Measurements from ENCODE around the gene CARMIL1. TPM values are rescaled to one million over a fixed set of nuclear protein-coding genes. Genes with fewer than 3 reads are reported as not detected.

The CARMIL1 gene
- 15.2 TPM for polyA plus RNA-seq (2013, experiment 1 of 4)
- polyA plus RNA-seq (2013, experiment 2 of 4): 22.6 TPM
- 11.2 TPM for polyA plus RNA-seq (2013, experiment 3 of 4)
- 14.7 TPM for polyA plus RNA-seq (2013, experiment 4 of 4)

DNA sequence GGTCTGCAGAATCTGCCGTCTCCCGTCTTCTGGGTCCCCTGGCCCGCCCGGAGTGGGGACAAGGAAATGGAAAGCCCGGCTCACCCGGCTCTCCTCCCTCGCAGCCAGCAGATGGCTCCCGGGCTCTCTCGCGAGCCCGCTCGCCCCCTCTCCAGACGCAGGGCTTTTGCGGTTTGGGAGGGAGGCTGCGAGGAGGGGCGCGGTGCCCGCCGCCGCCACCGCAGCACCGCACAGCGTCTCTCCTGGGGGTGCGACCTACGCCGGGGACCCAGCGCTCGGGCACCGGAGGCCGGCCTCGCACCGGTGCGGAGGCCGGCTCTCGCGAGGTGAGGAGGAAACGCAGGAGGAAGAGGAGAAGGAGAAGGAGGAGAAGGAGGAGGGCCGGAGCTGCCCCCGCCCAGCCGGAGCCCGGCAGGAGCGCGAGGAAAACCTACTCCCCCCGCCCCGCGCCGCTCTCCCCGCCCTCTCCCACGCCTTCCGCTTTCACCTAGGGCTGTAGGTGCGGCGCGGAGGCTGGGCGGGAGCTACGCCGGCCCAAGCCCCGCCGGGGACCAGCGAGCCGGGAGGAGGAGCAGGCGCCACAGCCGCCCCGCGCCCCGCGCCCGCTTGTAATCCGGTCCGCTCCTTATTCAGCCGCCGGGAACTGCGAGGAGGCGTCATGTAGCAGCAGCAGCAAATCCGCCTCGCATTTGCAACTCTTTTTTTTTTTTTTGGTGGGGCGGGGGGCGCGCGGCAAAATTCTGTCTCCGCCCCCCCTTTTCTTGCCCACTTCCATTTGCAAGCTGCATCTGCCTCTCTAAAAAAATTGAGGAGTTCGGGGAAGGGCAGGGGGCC, at the start of gene CARMIL1:
CARMIL1 (plus strand) TSS at position 461 of the 834 bp plus-strand sequence. CDS start 422 bp downstream, outside the sequence.
- WGBS, 2 experiments: 0% methylated on average over 81 of the region's 81 CpGs
- Histone ChIP-seq H3K4me3 (ENCODE audit: insufficient read depth, low read depth, low read length) (peak within 1 kb of the TSS; percentile 79), H3K36me3 (ENCODE audit: control insufficient read depth, insufficient read depth, low read length) (no peaks in the 10 kb centered on the region), H3K27ac (ENCODE audit: insufficient read depth, low read depth, low read length, poor library complexity, severe bottlenecking) (peak within 1 kb of the TSS; percentile 51), H3K4me1 (ENCODE audit: control insufficient read depth, insufficient read depth, low read length) (peaks cover 8% of the 10 kb centered on the region), H3K27me3 (ENCODE audit: control insufficient read depth, insufficient read depth, low read length, poor library complexity, severe bottlenecking) (peaks cover 8% of the 10 kb centered on the region), H3K9me3 (ENCODE audit: control insufficient read depth, low read length) (no peaks in the 10 kb centered on the region)

DNA sequence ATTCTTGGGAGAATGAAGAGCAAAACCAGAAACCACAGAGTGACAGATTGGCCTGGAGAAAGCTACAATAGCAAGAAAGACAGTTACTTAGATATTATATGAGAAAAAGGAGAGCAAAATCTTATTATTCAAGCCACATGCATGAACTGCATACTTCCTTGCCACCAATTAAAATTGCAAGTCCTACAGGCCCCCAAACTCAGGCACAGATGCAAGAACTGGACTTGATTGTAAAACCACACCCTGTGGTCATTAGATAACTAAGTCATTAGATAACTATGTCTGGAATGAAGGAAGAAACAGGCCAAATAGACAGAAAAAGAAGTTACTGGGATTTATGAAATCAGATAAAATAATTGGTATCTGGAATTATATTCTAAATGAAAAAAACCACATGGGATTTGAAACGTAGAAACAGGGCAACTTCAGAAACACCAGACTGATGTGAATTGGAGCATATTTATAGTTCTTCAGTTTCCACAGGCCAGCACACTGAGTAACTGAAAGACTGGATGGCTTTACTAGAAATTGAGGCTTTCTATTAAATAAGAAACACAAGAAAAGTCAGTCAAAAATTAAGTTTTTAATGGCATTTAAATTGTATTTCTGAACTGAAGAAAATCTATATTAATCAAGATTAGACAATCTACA, 49.4 kb upstream of the CARMIL1 start:
- Histone ChIP-seq H3K27ac (ENCODE audit: insufficient read depth, low read depth, low read length, poor library complexity, severe bottlenecking) (no peak overlapping the region), H3K4me1 (ENCODE audit: control insufficient read depth, insufficient read depth, low read length) (no peaks in the 10 kb centered on the region), H3K4me3 (ENCODE audit: insufficient read depth, low read depth, low read length) (no peak overlapping the region), H3K27me3 (ENCODE audit: control insufficient read depth, insufficient read depth, low read length, poor library complexity, severe bottlenecking) (no peaks in the 10 kb centered on the region), H3K36me3 (ENCODE audit: control insufficient read depth, insufficient read depth, low read length) (no peaks in the 10 kb centered on the region), H3K9me3 (ENCODE audit: control insufficient read depth, low read length) (no peaks in the 10 kb centered on the region)
- 88 to 100% methylated on average over 1 of the region's 1 CpG for WGBS, 2 experiments

DNA sequence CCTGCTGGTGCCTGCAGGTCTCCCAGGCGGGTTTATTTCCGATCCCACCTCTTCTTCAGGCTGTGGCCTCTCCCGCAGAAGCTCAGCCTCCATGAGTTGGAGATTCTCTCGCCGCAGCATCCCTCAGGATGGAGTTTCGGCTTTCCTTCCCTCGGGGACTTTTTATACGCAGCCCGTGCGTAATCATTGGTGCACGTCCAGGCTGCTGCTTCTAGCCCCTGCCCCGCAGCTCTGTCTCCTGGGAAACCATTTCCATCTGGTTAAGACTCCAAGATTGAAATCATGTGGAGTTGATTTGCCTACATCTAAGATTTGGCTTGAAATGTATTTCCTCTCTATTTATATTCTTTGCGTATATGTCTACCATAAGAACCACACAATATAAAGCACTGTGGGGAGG, 46.7 kb upstream of the CARMIL1 start:
- H3K4me1 ChIP-seq (ENCODE audit: control insufficient read depth, insufficient read depth, low read length): no peaks in the 10 kb centered on the region
- no peak overlapping the region for H3K4me3 ChIP-seq (ENCODE audit: insufficient read depth, low read depth, low read length)
- 93% methylated on average over 12 of the region's 13 CpGs for WGBS, 2 experiments

DNA sequence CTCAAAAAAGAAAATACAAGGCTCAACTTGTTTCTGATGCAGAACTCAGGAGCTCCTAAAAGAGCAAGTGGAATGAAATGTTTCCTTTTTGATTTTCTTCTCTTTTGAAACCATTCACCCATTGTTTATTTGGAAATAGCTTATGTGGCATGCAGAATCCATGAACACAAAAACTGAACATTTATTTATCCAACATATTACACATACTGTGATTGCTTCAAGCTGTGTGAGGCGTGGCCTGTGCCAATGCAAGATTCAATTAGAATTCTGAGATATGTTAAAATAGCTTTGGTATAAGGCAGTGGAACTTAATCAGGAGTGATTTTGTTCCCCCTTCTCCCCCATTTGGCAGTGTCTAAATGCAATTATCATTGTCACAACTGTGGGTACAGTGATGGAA, 45.9 kb upstream of the CARMIL1 start:
- H3K4me3 ChIP-seq (ENCODE audit: insufficient read depth, low read depth, low read length): no peak overlapping the region
- no peaks in the 10 kb centered on the region for H3K36me3 ChIP-seq (ENCODE audit: control insufficient read depth, insufficient read depth, low read length)
- H3K9me3 ChIP-seq (ENCODE audit: control insufficient read depth, low read length): no peaks in the 10 kb centered on the region
- no peaks in the 10 kb centered on the region for H3K27me3 ChIP-seq (ENCODE audit: control insufficient read depth, insufficient read depth, low read length, poor library complexity, severe bottlenecking)
- H3K4me1 ChIP-seq (ENCODE audit: control insufficient read depth, insufficient read depth, low read length): no peaks in the 10 kb centered on the region
- H3K27ac ChIP-seq (ENCODE audit: insufficient read depth, low read depth, low read length, poor library complexity, severe bottlenecking): no peak overlapping the region
- WGBS, 2 experiments: 100% methylated on average over 1 of the region's 1 CpG

More for the DNA sequence above, 46.7 kb upstream of the CARMIL1 start:
- no peak overlapping the region for H3K27ac ChIP-seq (ENCODE audit: insufficient read depth, low read depth, low read length, poor library complexity, severe bottlenecking)
- H3K9me3 ChIP-seq (ENCODE audit: control insufficient read depth, low read length): no peaks in the 10 kb centered on the region
- no peaks in the 10 kb centered on the region for H3K27me3 ChIP-seq (ENCODE audit: control insufficient read depth, insufficient read depth, low read length, poor library complexity, severe bottlenecking)
- no peaks in the 10 kb centered on the region for H3K36me3 ChIP-seq (ENCODE audit: control insufficient read depth, insufficient read depth, low read length)

DNA sequence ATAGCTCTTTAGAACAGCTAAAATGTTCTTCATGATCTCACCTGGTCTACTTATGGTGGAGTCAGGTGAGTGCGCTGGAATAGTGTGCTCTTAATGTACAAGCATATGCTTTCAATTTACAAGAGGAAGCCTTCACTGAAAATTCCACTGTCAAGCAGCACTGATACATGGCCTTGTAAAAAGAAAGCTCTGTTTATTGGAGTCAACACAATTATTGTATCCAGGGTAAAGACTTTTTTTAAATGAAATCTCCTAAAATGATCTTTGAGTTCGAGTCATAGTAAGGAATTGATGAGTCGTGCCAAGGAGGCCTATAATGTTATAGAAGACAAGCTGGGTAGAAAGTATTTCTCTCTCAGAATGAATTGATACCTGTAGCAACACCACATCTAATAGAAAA, 41.6 kb upstream of the CARMIL1 start:
- H3K9me3 ChIP-seq (ENCODE audit: control insufficient read depth, low read length): no peaks in the 10 kb centered on the region
- no peaks in the 10 kb centered on the region for H3K36me3 ChIP-seq (ENCODE audit: control insufficient read depth, insufficient read depth, low read length)
- H3K4me3 ChIP-seq (ENCODE audit: insufficient read depth, low read depth, low read length): no peak overlapping the region
- 94 to 97% methylated on average over 2 to 3 of the region's 3 CpGs for WGBS, 2 experiments
- no peaks in the 10 kb centered on the region for H3K27me3 ChIP-seq (ENCODE audit: control insufficient read depth, insufficient read depth, low read length, poor library complexity, severe bottlenecking)
- H3K4me1 ChIP-seq (ENCODE audit: control insufficient read depth, insufficient read depth, low read length): no peaks in the 10 kb centered on the region
- H3K27ac ChIP-seq (ENCODE audit: insufficient read depth, low read depth, low read length, poor library complexity, severe bottlenecking): no peak overlapping the region

DNA sequence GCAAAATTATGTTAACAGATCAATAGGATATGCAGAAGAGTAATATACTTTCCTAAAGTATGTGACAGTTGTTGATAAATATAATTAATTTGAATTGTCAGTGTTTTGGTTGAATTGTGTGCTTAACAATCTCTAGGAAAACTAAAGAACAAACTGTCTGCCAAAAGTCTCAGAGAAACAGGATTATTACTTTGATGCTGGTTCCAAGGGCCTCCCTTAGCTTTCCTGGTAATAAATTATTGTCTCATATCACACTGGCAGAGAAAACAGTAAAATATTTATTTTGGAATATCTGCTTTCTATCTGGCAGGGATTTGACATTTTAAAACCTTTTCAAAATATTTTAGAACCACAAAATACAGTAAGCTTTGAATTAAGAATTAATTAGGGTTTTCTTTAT, 40.1 kb upstream of the CARMIL1 start:
- H3K9me3 ChIP-seq (ENCODE audit: control insufficient read depth, low read length): no peaks in the 10 kb centered on the region
- H3K27me3 ChIP-seq (ENCODE audit: control insufficient read depth, insufficient read depth, low read length, poor library complexity, severe bottlenecking): no peaks in the 10 kb centered on the region
- H3K27ac ChIP-seq (ENCODE audit: insufficient read depth, low read depth, low read length, poor library complexity, severe bottlenecking): no peak overlapping the region
- no peak overlapping the region for H3K4me3 ChIP-seq (ENCODE audit: insufficient read depth, low read depth, low read length)
- no peaks in the 10 kb centered on the region for H3K36me3 ChIP-seq (ENCODE audit: control insufficient read depth, insufficient read depth, low read length)
- H3K4me1 ChIP-seq (ENCODE audit: control insufficient read depth, insufficient read depth, low read length): no peaks in the 10 kb centered on the region

DNA sequence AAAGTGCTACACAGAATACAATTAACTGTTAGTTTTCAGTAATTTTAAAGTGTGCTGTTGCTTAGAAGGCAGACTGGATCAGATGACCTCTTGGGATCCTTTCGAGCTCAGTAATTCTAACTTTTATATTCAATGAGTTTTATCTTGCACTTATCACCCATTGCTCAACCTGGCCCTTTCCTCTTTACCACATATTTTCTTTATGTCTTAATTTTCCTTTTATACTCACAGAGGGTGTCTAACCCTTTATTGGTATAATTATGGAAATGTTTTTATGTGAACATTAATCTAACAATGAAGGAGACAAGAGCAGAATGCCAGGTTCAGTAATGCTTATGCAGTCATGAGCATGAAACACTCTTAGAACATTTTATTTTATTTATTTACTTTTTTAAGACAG, 39.7 kb upstream of the CARMIL1 start:
- H3K9me3 ChIP-seq (ENCODE audit: control insufficient read depth, low read length): no peaks in the 10 kb centered on the region
- no peaks in the 10 kb centered on the region for H3K4me1 ChIP-seq (ENCODE audit: control insufficient read depth, insufficient read depth, low read length)
- no peak overlapping the region for H3K4me3 ChIP-seq (ENCODE audit: insufficient read depth, low read depth, low read length)
- 91% methylated on average over 1 of the region's 1 CpG for WGBS, 2 experiments
- no peaks in the 10 kb centered on the region for H3K27me3 ChIP-seq (ENCODE audit: control insufficient read depth, insufficient read depth, low read length, poor library complexity, severe bottlenecking)
- no peak overlapping the region for H3K27ac ChIP-seq (ENCODE audit: insufficient read depth, low read depth, low read length, poor library complexity, severe bottlenecking)
- no peaks in the 10 kb centered on the region for H3K36me3 ChIP-seq (ENCODE audit: control insufficient read depth, insufficient read depth, low read length)

DNA sequence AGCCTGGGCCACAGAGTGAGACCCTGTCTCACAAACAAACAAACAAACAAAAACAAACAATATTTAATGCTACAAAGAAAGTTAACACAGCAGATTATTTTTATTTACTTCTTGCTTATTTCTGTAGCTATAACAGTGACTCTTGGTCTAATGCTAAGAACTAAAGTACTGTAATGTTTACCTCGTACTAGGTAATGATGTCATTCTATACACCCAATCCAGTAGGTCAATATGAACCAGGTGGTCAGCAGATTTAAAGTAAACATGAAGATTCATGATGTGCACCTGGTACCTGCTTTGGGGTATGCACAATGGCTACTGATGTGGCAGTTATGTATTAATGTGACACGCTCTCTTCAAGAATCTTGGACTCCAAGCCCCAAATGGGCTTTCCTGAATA, 36.6 kb upstream of the CARMIL1 start:
- Histone ChIP-seq H3K4me3 (ENCODE audit: insufficient read depth, low read depth, low read length) (no peak overlapping the region), H3K36me3 (ENCODE audit: control insufficient read depth, insufficient read depth, low read length) (no peaks in the 10 kb centered on the region), H3K27ac (ENCODE audit: insufficient read depth, low read depth, low read length, poor library complexity, severe bottlenecking) (no peak overlapping the region), H3K9me3 (ENCODE audit: control insufficient read depth, low read length) (no peaks in the 10 kb centered on the region), H3K27me3 (ENCODE audit: control insufficient read depth, insufficient read depth, low read length, poor library complexity, severe bottlenecking) (no peaks in the 10 kb centered on the region), H3K4me1 (ENCODE audit: control insufficient read depth, insufficient read depth, low read length) (no peaks in the 10 kb centered on the region)
- 96 to 97% methylated on average over 1 to 2 of the region's 2 CpGs for WGBS, 2 experiments

DNA sequence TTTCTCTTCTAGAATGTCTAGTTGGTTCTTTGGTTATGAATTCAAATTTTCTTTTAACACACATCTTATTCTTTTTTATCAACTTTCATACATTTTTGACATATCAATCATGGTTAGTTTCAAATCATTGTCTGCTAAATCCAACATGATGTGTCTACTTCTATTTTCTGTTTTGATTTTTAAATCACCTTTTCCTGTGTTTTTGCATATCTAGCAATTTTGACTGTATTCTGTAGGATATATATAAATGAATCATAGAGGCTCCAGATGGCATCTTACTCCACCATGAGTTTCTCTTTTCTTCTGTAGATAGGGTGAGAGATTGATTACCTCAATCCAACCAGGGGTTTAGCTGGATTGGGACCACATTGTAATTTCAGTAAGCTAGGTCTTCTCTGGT, 34.3 kb upstream of the CARMIL1 start:
- no peak overlapping the region for H3K27ac ChIP-seq (ENCODE audit: insufficient read depth, low read depth, low read length, poor library complexity, severe bottlenecking)
- H3K4me3 ChIP-seq (ENCODE audit: insufficient read depth, low read depth, low read length): no peak overlapping the region
- H3K4me1 ChIP-seq (ENCODE audit: control insufficient read depth, insufficient read depth, low read length): no peaks in the 10 kb centered on the region
- H3K36me3 ChIP-seq (ENCODE audit: control insufficient read depth, insufficient read depth, low read length): no peaks in the 10 kb centered on the region
- H3K9me3 ChIP-seq (ENCODE audit: control insufficient read depth, low read length): no peaks in the 10 kb centered on the region
- H3K27me3 ChIP-seq (ENCODE audit: control insufficient read depth, insufficient read depth, low read length, poor library complexity, severe bottlenecking): no peaks in the 10 kb centered on the region

DNA sequence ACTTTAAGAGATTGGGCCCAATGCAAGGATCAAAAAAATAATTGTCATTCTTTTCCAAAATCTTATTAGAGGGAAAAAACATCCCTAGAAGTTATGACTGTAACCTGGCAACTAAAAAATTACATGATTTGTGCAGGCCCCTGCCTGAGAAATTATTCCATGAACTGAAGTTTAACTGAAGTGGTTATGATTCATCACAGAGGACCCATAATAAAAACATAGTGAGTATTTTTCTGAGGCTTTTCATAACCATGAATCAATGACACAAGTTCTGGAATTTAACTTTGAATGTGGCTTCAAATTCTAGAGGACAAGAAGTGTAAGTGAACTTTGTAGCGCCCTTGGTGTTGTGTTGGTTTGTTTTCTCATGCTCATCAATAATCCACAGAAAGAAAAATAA, 31.1 kb upstream of the CARMIL1 start:
- Histone ChIP-seq H3K9me3 (ENCODE audit: control insufficient read depth, low read length) (no peaks in the 10 kb centered on the region), H3K4me1 (ENCODE audit: control insufficient read depth, insufficient read depth, low read length) (no peaks in the 10 kb centered on the region), H3K27ac (ENCODE audit: insufficient read depth, low read depth, low read length, poor library complexity, severe bottlenecking) (no peak overlapping the region), H3K4me3 (ENCODE audit: insufficient read depth, low read depth, low read length) (no peak overlapping the region), H3K36me3 (ENCODE audit: control insufficient read depth, insufficient read depth, low read length) (no peaks in the 10 kb centered on the region), H3K27me3 (ENCODE audit: control insufficient read depth, insufficient read depth, low read length, poor library complexity, severe bottlenecking) (no peaks in the 10 kb centered on the region)
- WGBS, 2 experiments: no CpG with 5 or more reads among the region's 1 CpG

All from ectodermal cell (in vitro differentiated cells).